Stimulated activated CD8-positive, alpha-beta memory T cell treated with anti-CD3 and anti-CD28 coated beads, Interleukin-7, amount 100 ng/mL, for 24 hours (primary cell): ENCODE measurements around the gene ST6GAL2.

ENCODE experiments used
- DNase-seq: peaks from one replicate; pipeline ENCODE4 v3.0.0-alpha.2; 2020; ENCODE audit warnings: low read depth

Gene ST6GAL2, protein sequence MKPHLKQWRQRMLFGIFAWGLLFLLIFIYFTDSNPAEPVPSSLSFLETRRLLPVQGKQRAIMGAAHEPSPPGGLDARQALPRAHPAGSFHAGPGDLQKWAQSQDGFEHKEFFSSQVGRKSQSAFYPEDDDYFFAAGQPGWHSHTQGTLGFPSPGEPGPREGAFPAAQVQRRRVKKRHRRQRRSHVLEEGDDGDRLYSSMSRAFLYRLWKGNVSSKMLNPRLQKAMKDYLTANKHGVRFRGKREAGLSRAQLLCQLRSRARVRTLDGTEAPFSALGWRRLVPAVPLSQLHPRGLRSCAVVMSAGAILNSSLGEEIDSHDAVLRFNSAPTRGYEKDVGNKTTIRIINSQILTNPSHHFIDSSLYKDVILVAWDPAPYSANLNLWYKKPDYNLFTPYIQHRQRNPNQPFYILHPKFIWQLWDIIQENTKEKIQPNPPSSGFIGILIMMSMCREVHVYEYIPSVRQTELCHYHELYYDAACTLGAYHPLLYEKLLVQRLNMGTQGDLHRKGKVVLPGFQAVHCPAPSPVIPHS

DNA sequence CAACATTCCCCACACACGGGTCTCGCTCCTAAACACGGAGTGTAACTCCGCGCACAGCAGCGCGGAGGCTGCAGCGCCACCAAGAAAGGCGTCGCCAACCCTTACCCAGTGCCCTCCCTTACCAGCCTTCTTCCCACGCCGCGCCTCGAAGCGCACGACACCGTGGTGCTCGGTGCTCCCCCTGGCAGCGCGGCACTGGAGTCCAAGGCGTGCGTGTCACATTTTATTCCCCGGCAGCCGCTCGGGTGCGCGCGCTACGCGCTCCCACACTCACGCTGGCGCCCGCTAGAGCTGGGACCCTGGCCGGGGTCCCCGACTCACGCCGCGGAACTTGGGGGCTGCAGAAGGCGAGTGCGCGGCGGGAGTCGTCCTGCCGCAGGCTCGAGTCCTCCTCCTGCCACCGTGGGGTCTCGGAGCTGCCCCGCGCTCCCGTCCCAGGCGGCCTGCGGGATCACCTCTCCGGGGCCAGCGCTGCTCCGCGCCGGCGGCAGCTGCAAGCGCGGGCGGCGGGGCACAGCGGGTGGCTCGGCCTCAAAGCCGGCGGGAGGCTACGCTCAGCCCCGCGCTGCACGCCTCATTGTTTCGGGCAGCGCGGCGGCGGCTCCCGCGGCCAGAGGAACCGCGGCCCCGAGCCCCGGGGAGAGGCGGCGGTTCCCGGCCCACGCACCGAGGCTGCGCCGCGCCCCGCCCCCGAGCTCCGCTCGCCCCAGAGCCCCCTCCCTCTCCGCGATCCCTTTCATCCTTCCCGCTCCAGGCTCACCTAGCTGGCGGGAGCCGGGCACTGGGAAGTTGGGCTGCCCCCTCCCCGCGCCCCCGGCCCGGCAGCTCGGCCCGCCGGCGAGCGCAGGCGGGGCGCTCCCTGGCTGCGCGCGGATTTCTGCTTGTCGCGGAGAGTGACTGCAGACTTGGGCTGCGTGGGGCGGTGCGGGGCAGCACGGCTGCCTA lies at the start of gene ST6GAL2:
TSS of gene ST6GAL2 (minus strand) at position 197 of the 945 bp plus-strand sequence. CDS start 42,190 bp downstream, outside the sequence.
- DNase-seq = no peak

DNA sequence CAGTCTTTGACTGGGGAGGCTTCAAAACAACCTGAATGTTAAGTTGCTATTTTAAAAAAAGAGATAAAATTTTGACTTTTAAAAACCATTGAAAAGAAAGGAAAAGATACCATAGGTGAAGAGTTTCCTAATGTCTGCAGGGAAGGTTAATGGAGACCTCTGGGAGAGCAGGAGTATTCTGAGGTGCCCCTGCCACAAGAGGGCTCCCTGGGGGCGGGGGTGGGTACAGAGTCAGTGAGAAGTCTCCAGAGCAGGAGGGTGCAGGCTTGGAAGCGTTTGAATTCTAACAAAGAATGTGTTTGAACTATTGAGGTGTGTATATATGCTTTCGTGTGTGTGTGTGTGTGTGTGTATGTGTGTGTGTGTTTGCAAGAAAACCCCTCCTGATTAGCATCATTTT lies 46.7 kb upstream of the ST6GAL2 start:
- no peak for DNase-seq

DNA sequence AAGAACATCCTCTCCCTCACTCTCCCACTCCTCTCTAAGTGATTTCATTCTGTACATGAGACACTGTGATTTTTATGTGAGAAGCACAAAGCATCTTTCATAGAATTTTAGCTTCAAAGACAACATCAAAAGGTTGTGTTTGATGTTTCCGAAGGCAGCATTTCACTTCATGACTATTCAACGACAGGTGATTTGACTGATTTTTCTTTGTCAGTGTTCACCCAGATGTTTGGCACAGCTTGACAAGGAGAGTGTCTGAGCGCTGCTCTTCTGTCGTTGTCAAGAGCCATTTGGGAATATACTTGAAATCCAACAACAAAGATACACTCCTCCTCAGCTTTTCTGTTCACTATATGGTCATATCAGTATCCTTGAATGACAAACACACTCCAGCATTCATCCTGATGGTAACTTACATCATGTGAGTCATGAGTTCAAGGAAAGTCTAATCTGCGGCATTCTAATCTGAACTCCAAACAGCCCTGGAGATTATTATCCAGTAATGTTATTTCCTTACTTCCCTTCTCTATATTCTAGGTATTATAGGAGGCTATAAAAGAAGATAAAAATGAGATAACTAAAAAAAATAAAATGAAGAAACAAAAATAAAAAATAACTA lies 45.9 kb upstream of the ST6GAL2 start:
- no peak for DNase-seq

DNA sequence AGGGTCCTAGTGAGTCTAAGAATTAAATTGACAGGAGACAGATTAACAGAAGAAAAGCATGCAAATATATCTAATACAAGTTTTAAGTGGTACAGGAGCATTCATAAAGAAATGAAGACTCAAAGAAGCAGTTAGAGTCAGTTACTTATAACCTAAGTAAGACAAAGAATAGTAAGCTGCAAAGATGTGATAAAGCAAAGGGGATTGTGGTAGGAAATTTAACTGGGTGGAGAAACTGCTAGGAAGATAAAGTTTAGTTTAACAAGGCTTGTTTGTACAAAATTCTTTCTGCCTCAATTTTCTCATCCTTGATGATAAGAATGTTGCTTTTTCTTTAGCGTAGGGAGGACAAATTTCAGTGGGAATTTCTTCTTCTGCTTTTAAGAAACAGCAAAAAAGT lies 35.5 kb upstream of the ST6GAL2 start:
- no peak for DNase-seq

DNA sequence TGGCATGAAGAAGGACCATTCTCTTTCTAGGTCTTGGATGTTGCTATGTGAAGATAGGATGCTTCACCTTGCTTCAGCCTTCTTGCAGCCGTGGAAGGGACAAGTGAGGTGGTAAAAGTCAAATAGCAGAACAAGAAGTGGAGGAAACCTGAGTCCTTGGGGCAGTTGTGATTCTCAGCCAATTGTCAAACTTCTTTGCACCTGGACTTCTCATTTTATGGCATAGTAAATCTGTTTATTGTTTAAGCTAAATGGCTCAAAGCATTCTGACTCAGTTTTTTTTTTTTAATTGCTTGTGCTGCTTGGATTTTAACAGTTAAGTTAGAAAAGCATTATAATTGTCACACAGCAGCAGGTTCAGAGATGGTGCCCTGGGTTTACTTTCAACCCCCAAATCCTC lies 33.0 kb upstream of the ST6GAL2 start:
- no peak for DNase-seq

DNA sequence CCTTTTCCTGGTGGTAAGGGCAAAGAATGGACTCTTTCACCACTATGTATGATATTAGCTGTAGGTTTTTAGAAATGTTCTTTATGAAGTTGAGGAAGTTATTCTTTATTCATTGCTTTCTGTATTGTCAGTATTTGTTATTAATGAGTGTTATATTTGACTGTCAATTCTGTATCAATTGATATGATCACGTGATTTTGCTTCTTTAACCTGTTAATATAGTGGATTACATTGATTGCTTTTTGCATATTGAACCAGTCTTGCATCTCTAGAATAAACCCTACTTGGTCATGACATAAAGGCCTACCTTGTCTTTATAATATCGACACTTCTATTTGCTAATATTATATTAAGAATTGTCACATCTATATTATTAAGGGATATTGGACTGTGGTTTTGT lies 18.3 kb upstream of the ST6GAL2 start:
- no peak for DNase-seq

DNA sequence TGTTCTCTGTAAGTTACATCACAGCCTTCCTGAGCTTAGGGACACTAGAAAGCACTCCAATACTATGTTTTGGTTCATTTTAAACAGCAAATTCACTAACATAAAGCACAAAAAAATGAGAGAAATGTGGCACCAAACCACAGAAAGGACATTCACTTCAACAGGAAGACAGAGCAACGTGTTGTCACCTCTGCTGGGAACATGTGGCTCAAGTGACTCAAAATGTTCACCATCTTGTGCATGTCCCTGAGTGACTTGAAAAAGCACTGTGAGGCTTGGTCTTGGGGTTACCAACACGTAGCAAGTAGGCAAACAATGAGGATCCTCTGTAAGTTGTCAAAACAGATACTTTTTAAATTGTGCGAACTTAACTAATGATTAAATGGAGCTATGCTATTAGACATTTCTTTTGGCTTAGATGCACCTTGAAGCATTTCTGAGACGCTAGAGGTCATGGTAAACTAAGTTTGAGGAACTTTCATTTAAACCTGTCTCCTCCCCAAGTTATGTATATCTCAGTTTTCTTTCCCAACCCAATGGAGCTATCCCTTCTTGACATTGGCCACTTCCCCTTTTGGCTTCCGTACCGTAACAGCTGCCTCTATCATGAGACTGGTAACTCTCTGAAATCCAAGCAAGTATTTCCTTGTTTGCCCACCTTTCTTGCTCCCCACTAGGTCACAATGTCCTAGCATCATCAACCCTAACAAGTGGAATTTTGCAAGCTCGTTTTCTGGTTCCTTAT lies 14.0 kb upstream of the ST6GAL2 start:
- no peak for DNase-seq

DNA sequence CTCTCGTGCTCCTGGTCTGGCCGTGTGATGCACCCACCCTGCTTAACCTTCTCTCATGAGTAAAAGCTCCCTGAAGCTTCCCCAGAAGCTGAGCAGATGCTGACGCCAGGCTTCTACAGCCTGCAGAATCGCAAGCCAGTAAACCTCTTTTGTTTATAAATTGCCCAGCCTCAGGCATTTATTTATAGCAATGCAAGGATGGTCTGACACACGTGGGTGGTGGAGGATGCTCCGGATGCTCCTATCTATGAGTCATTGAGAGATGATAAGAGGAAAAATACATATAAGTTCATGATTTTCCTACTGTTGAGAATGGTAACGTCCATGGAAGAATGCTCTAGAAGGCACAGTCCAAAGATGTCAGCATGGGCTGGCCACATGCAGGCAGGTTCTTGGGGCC lies 8.6 kb upstream of the ST6GAL2 start:
- no peak for DNase-seq

DNA sequence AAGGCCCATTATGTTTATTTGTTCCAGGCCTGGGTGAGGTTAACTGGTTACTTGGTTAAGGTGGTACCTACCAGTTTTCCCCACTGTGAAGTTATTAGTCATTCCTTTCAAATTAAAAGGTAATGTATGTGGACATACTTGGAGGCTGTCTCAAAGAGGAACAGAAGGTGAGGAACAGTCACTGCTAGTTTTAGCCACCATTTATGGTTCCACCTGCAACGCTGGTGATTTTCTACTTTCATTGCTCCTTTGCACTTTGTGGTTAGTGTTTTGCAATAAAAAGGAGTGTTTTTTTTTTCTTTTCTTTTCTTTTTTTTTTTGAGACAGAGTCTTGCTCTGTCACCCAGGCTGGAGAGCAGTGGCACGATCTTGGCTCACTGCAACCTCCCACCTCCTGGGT lies 6.1 kb upstream of the ST6GAL2 start:
- DNase-seq = no peak

DNA sequence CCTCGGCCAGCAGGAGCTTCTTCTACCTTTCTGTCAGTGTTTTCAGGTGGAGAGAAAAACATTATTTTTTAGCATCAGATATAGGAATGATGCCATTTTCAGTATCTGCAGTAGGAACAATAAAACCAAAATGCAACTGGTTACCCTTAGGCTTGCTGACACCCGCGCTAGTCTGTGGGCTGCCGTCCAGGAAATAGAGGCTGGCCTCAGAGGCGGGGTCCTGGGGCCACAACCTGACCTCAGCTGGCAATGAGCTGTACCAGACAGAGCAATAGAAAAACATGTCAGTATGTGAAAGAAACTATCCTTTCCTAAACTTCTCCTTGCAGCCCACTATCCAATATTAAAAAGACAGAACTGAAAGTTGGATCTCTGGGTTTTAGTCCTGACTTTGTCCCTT lies 4.6 kb upstream of the ST6GAL2 start:
- no peak for DNase-seq

DNA sequence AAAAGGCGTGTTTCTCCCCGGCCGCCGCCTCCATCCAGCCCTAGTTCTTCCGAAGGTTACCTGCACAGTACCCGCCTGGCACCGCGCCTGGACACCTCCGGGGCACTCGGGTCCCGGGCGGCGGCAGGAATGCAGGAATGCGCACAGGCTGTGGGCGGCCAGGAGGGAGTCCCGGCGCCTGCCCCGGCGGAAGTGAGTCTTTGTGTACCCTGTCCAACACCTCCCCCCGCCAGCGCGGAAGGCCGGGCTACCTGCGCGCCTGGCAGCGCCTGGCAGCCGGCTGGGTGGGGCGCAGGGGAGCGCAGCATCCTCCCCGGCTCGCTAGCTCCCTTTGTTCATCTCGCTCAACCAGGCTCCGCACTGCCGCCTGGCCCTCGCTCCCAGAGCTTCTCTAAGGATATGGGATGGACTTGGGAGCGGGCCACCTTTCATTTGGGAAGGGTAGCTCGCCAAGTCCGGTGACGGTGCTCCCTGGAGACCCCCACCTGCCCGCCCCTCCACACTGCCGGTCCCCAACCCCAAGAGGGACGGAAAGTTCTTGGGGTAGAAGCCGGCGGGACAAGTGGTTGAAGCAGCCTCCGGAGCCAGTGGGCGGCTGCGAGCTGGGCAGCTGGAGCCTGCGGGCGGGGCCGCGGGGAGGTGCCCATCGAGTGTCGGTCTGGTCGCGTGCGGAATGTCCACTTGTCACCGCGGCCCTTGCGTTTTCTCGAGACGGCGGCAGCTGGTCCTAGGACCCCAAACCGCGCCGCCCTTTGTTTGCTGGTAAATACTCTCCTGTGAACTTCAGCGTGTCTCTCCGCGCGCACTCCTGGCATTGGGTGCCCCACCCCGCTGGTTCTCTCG lies 1.2 kb upstream of the ST6GAL2 start:
- DNase-seq = no peak

DNA sequence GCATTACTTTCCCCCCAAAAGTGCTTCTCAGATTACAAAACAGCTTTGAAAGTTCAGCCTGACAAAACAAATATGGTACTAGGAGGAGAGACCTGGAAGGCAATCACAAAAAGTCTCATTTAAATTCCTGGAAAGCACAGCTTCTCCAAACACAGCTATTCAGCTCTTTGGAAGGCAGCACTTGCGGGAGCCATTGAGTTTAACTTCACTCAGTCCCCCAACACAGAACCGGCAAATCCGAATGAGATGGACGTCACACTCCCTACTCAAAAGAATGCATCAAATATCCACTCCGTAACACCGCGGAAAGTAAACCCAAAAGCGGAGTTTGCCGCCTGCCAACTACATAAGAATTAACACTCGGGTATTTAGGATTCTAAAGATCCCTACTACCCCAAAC lies 638 bp downstream of the ST6GAL2 start:
- no peak for DNase-seq

DNA sequence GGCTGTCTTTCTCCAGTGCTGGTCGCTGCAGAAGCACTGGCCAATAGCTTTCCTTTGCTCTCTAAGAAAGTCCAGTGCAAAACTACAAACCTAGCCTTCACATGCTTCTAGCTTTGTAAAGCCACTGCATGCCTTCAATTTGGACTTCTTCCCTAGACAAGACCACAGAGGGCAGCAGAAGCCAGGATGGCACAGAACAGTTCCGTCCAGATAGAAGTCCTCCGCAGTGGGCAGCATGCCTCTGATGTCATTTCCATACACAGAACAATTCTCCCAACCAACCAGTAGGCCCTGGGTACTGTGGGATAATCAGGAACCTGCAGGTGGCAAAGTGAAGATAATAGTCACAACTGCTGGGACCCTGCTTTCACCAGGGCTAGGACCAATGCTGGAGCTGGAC lies 3.3 kb downstream of the ST6GAL2 start:
- DNase-seq = no peak

DNA sequence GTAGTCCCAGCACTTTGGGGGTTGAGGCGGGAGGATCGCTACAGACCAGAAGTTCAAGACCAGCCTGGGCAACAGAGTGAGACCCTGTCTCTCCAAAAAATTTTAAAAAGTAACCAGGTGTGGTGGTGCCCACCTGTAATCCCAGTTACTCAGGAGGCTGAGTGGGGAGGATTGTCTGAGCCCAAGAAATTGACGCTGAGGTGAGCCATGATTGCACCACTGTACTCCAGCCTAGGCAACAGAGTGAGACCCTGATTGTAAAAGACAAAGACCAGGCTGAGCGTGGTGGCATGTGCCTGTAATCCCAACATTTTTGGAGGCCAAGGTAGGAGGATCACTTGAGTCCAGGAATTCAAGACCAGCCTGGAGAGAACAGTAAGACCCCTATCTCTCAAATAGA lies 7.8 kb downstream of the ST6GAL2 start:
- DNase-seq = no peak

DNA sequence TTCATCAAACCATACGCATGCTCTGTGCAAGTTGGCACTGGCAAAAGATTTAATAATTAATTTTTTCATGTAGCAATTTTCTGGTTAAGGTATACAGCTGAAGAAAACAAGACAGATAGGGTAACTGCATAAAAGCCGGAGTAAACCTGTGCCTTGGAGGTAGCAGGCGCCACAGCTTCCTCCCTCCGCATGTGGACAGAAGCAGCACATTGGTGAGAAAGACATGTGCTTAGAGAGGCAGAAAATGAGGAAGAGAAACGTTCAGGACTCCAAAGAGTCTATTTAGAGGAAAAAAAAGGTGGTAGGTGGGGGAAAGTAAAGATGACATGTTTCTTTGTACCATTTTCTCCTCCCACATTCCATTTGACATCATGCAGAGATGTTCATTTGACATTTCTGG lies 9.3 kb downstream of the ST6GAL2 start:
- DNase-seq = no peak

DNA sequence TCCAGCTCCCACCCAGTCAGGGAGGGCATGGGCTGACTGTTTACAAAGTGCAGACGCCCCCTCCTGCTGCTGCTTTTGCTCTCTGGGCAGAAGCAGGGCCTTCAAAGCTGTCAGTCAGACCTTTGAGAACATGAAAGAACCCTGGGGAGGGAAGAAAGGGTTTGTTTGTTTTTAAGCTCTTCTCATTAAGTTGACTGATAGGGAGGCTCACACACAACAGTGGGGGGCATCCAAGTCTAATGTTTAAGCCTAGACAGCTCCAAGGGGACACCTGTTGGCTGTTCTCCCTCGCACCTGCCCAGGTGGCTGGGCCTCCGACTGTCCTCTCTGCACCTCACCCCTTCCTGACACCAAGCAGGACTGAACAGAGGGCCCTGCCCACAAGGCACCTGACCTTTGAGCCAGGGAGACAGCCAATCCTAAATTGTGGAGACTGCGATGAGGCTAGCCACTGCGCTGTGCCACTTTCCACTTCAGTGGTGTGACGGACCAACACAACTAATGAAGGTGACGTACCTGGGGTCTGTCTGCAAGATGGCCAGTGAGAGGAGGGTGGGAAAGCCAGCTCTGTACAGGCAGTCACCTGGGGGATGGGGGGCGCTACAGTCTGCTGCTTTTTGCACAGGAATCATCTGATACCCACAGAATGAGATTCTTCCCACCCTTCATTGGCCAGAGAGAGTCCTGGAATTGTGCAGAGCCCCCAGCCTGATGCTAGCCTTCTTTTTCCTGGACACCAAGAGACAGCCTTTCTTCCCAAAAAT lies 16.3 kb downstream of the ST6GAL2 start:
- no peak for DNase-seq

DNA sequence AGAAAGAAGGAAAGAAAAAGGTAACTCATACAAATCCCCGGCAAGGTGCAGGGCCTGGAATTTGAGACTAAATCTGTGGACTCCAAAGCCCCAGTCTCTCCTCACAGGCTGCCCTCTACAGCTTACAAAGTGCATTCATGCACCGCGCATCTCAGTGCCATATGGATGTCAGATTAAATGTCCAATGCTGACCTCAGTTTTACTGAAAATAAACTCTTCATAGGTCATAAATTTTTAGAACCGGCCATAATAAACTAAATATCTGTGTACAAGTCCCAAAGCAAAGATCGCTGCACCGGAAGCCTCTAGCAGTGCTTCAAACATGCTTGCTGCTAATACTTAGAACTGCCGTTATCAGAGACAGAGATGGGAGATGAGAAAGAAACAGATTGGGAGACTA lies 17.7 kb downstream of the ST6GAL2 start:
- no peak for DNase-seq

DNA sequence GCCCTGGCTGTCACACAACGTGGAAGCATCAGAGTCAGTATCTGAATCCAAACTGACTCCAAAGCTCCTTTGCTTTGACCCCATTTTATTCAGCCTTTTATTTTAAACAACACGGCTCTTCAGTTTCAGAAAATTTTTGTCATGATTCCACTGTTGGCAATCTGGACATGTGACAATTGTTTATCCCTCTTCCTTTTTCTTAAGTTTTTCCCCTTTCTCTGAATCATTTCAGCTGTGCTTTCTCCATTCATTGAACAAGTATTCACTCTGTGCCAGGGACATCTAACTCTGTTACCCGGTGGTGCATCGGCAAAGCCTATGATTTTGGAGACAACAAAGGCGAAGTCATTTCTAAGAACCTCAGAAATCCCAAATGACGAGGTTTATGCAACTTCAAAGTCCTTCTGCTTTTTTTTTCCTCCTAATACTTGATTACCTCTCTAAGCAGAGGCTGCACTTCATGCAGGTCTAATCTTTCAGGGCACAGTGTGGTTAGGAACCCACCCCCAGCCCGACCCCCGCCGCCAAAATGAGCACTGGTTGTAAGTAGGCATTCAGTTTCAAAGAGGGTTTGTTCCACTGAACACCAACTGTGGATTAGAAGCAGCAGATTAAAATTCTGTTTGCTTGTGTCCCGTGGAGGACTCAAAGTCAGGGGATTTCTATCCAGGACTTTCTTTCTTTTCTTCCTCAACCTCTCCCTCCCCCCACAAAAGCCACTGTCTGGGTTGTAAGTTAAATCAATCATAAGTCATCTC lies 18.6 kb downstream of the ST6GAL2 start:
- DNase-seq = no peak

DNA sequence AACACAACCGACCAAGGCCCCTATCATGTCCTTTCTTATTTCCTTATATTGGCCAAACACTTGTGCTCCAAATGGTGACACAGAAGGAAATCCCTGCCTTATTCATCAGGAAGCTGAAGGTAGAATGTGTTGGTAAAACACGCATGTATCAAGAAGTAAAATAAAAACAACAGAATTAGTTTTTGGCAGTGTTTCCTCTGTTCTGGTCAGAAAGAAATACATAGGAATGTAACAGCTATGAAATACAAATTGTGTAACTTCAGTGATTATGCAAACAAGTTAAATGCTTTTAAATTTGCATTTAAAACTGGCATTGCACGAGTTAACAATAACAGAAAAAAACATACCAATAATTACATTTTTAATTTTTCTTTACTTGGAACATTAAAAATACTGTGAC lies 19.3 kb downstream of the ST6GAL2 start:
- DNase-seq = no peak
